HG02763 (cell line): Measurements from ENCODE around the gene ZFPM1.

Experiments
- ATAC-seq: cut with Tn5 transposase; IDR thresholded peaks from one replicate; pipeline ENCODE4 v1.9.1; 2021; ENCODE audit warnings: mild to moderate bottlenecking, moderate library complexity; ENCODE audit not compliant: unreplicated experiment

Gene ZFPM1

DNA sequence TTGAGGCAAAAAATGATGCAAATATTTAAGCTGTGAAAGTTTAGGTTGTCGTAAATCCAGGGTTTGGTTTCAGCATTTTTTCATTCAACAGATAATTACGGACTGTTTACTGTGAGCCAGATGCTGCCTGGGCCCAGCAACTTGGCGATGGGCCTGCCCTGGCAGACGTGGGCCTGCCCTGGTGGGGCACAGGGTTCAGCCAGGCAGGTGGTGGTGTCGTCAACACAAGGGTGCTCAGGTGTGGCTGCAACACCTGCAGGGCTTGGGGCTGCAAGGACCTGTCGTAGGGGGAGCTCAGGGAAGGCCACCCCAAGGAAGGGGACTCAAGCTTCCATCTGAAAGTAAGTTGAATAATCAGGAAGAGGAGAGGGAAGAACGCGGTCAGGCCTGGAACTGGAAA is 132.2 kb downstream of the ZFPM1 start:
- ATAC-seq = no peak

DNA sequence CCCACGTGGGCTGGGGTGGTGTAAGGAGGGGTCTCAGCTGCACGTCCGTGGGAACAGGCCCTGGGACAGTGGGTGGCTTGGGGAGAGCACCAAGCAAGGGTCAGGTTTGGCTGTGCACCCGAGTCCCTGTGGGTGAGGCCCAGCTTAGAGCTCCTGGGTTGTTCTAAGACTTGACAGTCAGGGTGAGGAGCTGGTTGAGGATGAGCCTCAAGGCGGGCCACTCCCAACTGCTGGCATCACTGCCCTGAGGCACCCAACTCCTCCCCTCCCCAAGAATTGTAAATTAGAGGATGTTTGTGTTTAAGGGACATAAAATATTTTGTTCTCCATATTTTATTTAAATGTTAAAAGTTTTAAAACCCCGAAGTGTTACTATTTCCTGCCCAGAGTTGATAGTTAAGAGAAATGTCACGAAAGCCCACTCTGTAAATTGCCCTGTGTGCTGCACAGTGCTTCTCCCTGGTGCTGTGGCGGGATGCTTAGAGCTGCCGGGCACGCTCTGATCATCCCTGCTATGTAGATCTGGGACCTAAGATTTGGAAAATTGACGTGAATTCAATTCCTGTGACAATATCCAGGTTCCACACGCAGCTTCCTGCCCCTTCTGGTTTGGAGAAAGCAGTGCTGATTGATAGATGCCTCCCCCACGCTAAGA is 133.0 kb downstream of the ZFPM1 start:
- no peak for ATAC-seq
